ENCODE results near the gene BST2. TPM values are rescaled to one million over a fixed set of nuclear protein-coding genes. Genes with fewer than 3 reads are reported as not detected.

The BST2 gene
- total and polyA plus RNA-seq, 2 of the 4 experiments (the other 2 are of a cell fraction) = 0.18 to 0.92 TPM

- no peak for ATAC-seq (ENCODE audit: low read depth)
- CTCF ChIA-PET = no interaction called here
- in situ Hi-C loops (cut with MboI; ENCODE audit: low sequenced_read_pairs) = no loop called here
- H3K36me3 ChIP-seq (ENCODE audit: control insufficient read depth, insufficient read depth, low read length) = no peaks in the 10 kb centered on the region
- no peaks in the 10 kb centered on the region for H3K9me3 ChIP-seq (ENCODE audit: control insufficient read depth, insufficient read depth, low read length)
- no peak overlapping the region for H3K18ac ChIP-seq (ENCODE audit: low read depth, low read length)
- H2AK9ac ChIP-seq (replicated peaks; ENCODE audit: low read depth, low read length, poor library complexity) = no peak overlapping the region
- 0 out of 4 replicates have a peak, but pooled peaks cover 0 to 2% of the 10 kb centered on the region in 2 experiments for H3K79me1 ChIP-seq (ENCODE audit: low read depth in 1 of 2, low read length in 2 of 2)
- H3K4me1 ChIP-seq (ENCODE audit: control insufficient read depth, insufficient read depth, low read length) = peaks cover 9% of the 10 kb centered on the region
- H3K27ac ChIP-seq (ENCODE audit: insufficient read depth, low read length) = no peak overlapping the region
- H4K91ac ChIP-seq (ENCODE audit: insufficient read depth, low read depth, low read length) = no peak overlapping the region
- no peak overlapping the region for H3K23ac ChIP-seq (ENCODE audit: low read depth, low read length)
- no peaks in the 10 kb centered on the region for H4K20me1 ChIP-seq (ENCODE audit: insufficient read depth, low read length)
- no peak overlapping the region for H3K9ac ChIP-seq (ENCODE audit: low read depth, low read length)
- no peak overlapping the region for H2AK5ac ChIP-seq (ENCODE audit: low read depth, low read length)
- no peak overlapping the region for H3K4me3 ChIP-seq (ENCODE audit: insufficient read depth, low read depth, low read length)
- no TSS peak for BruUV-seq (replicated peaks)
- DNase-seq = no peak
- TF ChIP-seq CEBPB (IDR thresholded peaks at IDR 0.05; ENCODE audit: low read depth, low read length) (no peak), MAZ (IDR thresholded peaks at IDR 0.05; ENCODE audit: borderline replicate concordance, low read depth, low read length) (no peak), NFE2L2 (IDR thresholded peaks at IDR 0.05; ENCODE audit: low read depth, low read length) (no peak), MXI1 (IDR thresholded peaks at IDR 0.05; ENCODE audit: borderline replicate concordance, low read depth, low read length) (no peak), RCOR1 (IDR thresholded peaks at IDR 0.05; ENCODE audit: insufficient replicate concordance, low read length) (no peak), USF2 (IDR thresholded peaks at IDR 0.05; ENCODE audit: low read depth, low read length) (no peak)
- 0 out of 2 replicates have a peak, but pooled peaks cover 1% of the 10 kb centered on the region for H3K27me3 ChIP-seq (ENCODE audit: control insufficient read depth, insufficient read depth, low read length)
- intact Hi-C loops (cut with micrococcal nuclease) = no loop called here
- no peak overlapping the region for H2BK120ac ChIP-seq (ENCODE audit: low read depth, low read length)
- H3K4me2 ChIP-seq (ENCODE audit: low read depth, low read length) = no peak overlapping the region
- no peak overlapping the region for H2AFZ ChIP-seq (replicated peaks; ENCODE audit: low read length, poor library complexity)
- no peak overlapping the region for H4K8ac ChIP-seq (ENCODE audit: low read depth in 2 of 2, low read length in 2 of 2)
- H3K4ac ChIP-seq (ENCODE audit: low read depth, low read length) = no peak overlapping the region
- H2BK5ac ChIP-seq (ENCODE audit: low read depth, low read length, poor library complexity, severe bottlenecking) = no peak overlapping the region
- H3K14ac ChIP-seq (replicated peaks; ENCODE audit: low read depth, low read length) = no peak overlapping the region
- dilution Hi-C loops (cut with HindIII; ENCODE audit: low sequenced_read_pairs, unreplicated experiment) = no loop called here
- no peak overlapping the region for H3K56ac ChIP-seq (ENCODE audit: extremely low read depth, insufficient read depth, low read length)
- 78% methylated on average over 4 of the region's 8 CpGs; no CpG with 5 or more reads in 1 of the 2 experiments for WGBS, 2 experiments (ENCODE audit: extremely low coverage in 2 of 2, insufficient read length in 1 of 2)
- H3K9me1 ChIP-seq (ENCODE audit: insufficient read depth, low read length) = peaks cover 2% of the 10 kb centered on the region; the same call in 1 of the 2 replicates
- POLR2A ChIA-PET (ENCODE audit: unreplicated experiment) = no interaction called here
- no peak overlapping the region for H2BK20ac ChIP-seq (ENCODE audit: low read depth, low read length)
- H4K5ac ChIP-seq (ENCODE audit: low read depth, low read length) = no peak overlapping the region
- H2BK15ac ChIP-seq (ENCODE audit: low read depth, low read length) = no peak overlapping the region
Observed at GRCh38 chr19:17414097-17414496, 8.7 kb upstream of the BST2 start.

Measured in IMR-90 (cell line).